Bronchial smooth muscle cell (primary cell): ENCODE data around the gene GPRASP3. TPM values are rescaled to one million over a fixed set of nuclear protein-coding genes. Genes with fewer than 3 reads are reported as not detected.

Source experiments
- total RNA-seq: library from RNA; depleted of rRNA; stranded (reverse); fragments of >200 nt; gene quantifications from 2 replicates; pipeline ENCODE4 v1.2.1, GENCODE V29; 2014

Gene GPRASP3, protein sequence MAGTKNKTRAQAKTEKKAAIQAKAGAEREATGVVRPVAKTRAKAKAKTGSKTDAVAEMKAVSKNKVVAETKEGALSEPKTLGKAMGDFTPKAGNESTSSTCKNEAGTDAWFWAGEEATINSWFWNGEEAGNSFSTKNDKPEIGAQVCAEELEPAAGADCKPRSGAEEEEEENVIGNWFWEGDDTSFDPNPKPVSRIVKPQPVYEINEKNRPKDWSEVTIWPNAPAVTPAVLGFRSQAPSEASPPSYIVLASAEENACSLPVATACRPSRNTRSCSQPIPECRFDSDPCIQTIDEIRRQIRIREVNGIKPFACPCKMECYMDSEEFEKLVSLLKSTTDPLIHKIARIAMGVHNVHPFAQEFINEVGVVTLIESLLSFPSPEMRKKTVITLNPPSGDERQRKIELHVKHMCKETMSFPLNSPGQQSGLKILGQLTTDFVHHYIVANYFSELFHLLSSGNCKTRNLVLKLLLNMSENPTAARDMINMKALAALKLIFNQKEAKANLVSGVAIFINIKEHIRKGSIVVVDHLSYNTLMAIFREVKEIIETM
- total RNA-seq = 9.1 and 9.8 TPM in 2 replicates

DNA sequence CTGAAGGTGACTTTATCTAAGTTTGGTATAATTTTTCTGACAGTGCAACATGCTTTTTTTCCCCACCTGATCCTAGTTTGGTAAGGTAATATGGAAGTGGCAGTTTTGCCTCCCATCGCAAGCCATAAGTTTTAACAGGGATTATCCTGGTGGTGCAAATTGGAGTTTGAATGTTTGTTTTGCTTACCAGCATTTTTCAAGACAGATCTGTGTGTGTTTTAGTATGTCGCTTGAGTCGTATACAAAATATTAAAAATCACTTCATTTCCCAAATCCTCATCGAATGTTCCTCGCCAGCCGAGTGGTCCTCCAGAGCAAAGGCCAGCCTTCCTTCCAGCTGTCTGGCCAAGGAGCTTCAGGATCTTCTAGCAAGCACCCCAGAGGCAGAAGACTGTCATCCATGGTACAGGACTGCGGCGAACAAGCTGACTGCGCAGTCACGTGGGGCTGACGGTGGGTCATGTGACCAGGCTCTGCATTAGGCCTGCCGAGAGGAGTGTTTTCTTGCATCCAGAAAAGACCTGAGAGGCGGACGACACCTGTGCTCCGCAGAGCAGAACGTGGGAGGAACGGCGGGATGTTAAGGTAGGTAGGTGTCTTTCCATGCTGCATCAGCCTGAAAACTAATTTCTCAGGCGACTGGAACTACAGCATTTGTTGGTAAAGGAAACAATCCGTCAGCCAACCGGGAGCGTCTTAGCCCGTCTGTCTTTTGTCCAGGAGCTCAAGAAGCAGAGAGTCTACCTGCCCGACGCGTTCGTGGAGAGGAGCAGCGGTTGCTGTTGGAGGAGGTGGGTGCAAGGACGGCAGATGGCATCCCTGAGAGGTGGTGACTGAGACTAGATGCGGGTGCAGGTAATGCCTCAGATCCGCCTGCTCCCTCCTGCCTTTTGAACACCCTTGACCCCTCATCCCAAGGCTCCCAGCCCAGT lies at the start of gene GPRASP3:
Gene GPRASP3 (plus strand): TSS at position 507 of the 932 bp plus-strand sequence. CDS start 28,253 bp downstream, outside the sequence.

DNA sequence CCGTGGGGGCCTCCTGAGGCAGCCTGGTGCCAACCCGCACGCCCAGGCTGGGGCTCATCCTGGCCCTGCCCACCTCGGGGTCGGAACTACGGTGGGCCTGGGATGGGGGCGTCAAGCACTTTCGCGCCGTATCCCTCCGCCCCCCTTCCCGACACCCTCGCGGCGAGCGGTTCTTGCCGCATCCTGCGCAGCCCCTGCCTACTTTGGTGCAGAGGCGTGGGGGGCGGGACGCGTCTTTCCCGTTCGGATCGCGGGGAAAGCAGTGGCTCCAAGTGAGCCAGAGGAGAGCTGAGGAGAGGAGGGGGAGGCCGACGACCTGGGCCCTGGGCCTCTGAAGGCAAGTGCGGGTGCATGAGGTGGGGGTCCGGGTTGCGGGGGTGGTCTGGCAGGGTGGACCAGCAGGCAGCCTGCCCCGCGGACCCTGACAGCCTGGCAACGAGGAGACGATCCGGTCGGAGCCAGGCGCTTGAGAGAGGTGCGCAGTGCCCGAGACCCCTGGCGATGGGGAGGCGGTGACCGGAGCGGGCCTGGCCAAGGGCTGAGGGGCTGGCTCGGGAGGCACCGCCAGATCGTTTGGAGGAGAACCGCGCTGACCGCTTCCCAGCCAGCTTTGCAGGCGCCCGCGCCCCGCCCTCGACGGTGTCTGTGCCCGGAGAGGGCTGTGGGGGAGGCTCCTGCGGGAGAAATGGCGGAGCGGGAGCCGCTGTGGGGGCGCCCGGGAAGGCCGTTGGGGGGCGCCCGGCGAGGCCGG lies 8.2 kb upstream of the GPRASP3 start, which contains the start of gene GPRASP2:
Gene GPRASP2 (plus strand): TSS at position 233 of the 751 bp plus-strand sequence. CDS start 2,422 bp downstream, outside the sequence.

Other genes with a start within 250 kb of the GPRASP3 start
- gene TCP11X2, start 248.9 kb upstream of the GPRASP3 start, total RNA-seq = not detected in 2 replicates
- gene TMSB15A, start 204.0 kb upstream of the GPRASP3 start, total RNA-seq = 0.43 and 2.0 TPM in 2 replicates
- 18.3 and 22.0 TPM in 2 replicates for gene ARMCX5, start 121.2 kb upstream of the GPRASP3 start, total RNA-seq
- 5.2 and 5.8 TPM in 2 replicates for gene GPRASP1, start 69.3 kb upstream of the GPRASP3 start, total RNA-seq
- gene GPRASP2, start 8.3 kb upstream of the GPRASP3 start, total RNA-seq = 22.5 and 24.5 TPM in 2 replicates
- 0.09 and 0.32 TPM in 2 replicates for gene RAB40AL, start 216.5 kb downstream of the GPRASP3 start, total RNA-seq